Effector memory CD4-positive, alpha-beta T cell (primary cell): Measurements from ENCODE around the gene PRR15L.

ENCODE experiments used
- DNase-seq, 3 donors: peaks; one replicate each; pipeline ENCODE4 v3.0.0-alpha.2; 2020
- H3K27ac ChIP-seq: 2 replicates; pipeline ENCODE4 v1.7.0; 2013; ENCODE audit warnings: mild to moderate bottlenecking, low read length, moderate library complexity; ENCODE audit not compliant: insufficient read depth, poor library complexity, severe bottlenecking
- H3K27me3 ChIP-seq: replicated peaks from 2 replicates; pipeline ENCODE4 v1.7.0; 2013; ENCODE audit warnings: mild to moderate bottlenecking, low read length; ENCODE audit not compliant: insufficient read depth, control insufficient read depth, poor library complexity, severe bottlenecking
- H3K36me3 ChIP-seq: 2 replicates; pipeline ENCODE4 v1.7.0; 2013; ENCODE audit warnings: mild to moderate bottlenecking, low read length, moderate library complexity; ENCODE audit not compliant: control insufficient read depth, insufficient read depth
- H3K4me1 ChIP-seq: 2 replicates; pipeline ENCODE4 v1.7.0; 2013; ENCODE audit warnings: low read length, mild to moderate bottlenecking; ENCODE audit not compliant: control insufficient read depth, insufficient read depth, poor library complexity, severe bottlenecking
- H3K4me3 ChIP-seq: 2 replicates; pipeline ENCODE4 v1.7.0; 2013; ENCODE audit warnings: low read length, low read depth, mild to moderate bottlenecking; ENCODE audit not compliant: insufficient read depth, poor library complexity, severe bottlenecking
- H3K9me3 ChIP-seq: 2 replicates; pipeline ENCODE4 v1.7.0; 2013; ENCODE audit warnings: mild to moderate bottlenecking, low read length, moderate library complexity; ENCODE audit not compliant: control insufficient read depth

The PRR15L gene

DNA sequence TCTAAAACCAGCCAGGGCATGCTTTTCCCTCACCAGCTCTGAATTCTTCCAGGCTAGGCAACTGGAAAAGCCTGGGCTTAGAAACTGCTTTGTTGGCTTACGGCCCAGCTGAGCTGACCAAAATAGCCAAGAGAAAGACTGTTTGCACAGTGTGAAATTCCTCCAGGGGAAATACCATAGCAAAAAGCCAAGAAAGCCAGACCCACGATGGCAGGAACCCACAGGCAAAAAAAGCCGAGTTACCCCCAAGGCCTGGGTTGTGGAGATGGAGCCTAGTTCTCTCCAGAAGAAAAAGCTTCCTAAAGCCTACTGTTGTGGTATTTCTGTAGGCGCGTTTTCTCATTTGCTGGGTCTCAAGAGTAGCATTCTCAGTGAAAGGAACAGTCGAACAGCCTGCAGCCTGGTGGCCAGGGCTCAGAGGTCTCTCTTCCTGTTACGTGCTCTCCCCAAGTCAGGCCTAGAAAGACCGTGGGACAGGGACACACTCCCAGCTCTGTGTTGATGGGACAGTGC is 52.4 kb downstream of the PRR15L start:
- Histone ChIP-seq H3K9me3 (no peaks in the 10 kb centered on the region), H3K4me1 (no peaks in the 10 kb centered on the region), H3K36me3 (peaks cover 2% of the 10 kb centered on the region), H3K27ac (no peak overlapping the region), H3K4me3 (no peak overlapping the region), H3K27me3 (no peaks in the 10 kb centered on the region)
- DNase-seq, result no peak

DNA sequence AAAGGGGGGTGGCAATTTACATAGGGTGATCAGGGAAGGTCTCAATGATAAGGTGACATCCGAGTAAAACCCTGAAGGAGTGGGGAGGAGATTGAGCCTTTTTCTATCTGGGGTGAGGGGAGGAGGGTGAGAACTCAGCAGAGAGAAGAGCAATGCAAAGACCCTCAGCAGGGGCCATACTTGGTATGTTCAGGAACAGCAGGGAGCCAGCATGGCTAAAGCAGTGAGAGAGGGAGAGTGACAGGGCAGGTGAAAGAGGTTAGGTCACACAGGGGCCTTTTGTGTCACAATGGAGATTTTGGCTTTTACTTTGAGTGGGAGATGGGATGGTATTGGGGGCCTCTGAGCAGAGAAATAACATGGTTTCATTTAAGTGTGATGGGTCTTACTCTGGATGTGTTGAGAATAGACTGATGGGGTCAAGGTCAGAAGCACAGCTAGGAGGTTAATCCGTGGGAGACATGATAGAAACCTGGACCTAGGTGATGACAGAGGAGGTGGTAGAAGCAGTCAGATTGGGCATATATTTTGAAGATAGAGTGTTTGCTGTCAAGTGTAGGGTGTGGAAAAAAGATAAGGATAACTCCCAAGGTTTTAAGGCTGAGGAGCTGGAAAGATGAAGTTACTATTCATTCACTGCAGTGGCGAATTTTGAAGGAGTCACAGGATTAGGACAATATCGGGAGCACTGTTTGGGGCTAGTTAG is 55.5 kb downstream of the PRR15L start:
- Histone ChIP-seq H3K27ac (no peak overlapping the region), H3K9me3 (no peaks in the 10 kb centered on the region), H3K4me1 (no peaks in the 10 kb centered on the region), H3K36me3 (peaks cover 2% of the 10 kb centered on the region), H3K27me3 (no peaks in the 10 kb centered on the region), H3K4me3 (no peak overlapping the region)
- DNase-seq, result no peak
